Epithelial cell of proximal tubule (primary cell): ENCODE results near the gene TPPP2. TPM values are rescaled to one million over a fixed set of nuclear protein-coding genes. Genes with fewer than 3 reads are reported as not detected.

Source experiments
- DNase-seq: peaks from one replicate; pipeline ENCODE4 v3.0.0-alpha.2; 2011; ENCODE audit warnings: low read depth
- H3K4me3 ChIP-seq: 2 replicates; pipeline ENCODE4 v1.5.1; 2011; ENCODE audit warnings: low read depth, mild to moderate bottlenecking, low read length
- total RNA-seq: library from RNA; depleted of rRNA; stranded (reverse); fragments of >200 nt; gene quantifications from 2 replicates; pipeline ENCODE4 v1.2.3, GENCODE V29; 2015
- TF ChIP-seq, protein P1 (sequence below): conservative IDR thresholded peaks from 2 replicates; pipeline ENCODE4 v1.5.1; 2012; ENCODE audit warnings: low read depth, mild to moderate bottlenecking, low read length

The TPPP2 gene
- total RNA-seq, 1 donor from 2014 or later = not detected

DNA sequence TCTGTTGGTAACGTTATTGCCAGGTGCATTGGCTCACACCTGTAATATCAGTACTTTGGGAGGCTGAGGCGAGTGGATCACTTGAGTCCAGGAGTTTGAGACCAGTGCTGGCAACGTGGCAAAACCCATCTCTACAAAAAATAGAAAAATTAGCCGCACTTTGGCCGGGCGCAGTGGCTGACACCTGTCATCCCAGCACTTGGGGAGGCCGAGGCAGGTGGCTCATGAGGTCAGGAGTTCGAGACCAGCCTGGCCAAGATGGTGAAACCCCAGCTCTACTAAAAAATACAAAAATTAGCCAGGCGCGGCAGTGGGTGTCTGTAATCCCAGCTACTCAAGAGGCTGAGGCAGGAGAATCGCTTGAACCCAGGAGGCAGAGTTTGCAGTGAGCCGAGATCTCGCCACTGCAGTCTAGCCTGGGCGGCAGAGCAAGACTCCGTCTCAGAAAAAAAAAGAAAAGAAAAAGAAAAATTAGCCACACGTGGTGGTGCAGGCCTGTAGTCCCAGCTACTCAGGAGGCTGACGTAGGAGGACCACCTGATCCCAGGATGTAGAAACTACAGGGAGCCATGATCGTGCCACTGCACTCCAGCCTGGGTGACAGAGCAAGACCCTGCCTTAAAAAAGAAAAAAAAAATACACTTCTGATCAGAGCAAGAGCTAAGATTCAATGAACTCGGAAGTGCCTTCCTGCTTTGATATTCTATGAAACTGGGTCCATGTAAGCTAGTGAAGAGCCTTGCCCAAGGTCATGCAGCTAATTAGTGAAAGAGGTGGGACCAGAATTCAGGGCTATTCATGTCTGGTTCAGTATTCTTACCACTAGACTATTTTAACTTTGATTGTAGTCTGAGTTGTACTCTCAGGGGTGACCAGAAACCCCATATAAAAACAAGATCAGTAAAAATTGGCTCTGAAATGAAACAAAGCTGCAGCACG, 23.4 kb downstream of the TPPP2 start:
- TF ChIP-seq, protein P1, sequence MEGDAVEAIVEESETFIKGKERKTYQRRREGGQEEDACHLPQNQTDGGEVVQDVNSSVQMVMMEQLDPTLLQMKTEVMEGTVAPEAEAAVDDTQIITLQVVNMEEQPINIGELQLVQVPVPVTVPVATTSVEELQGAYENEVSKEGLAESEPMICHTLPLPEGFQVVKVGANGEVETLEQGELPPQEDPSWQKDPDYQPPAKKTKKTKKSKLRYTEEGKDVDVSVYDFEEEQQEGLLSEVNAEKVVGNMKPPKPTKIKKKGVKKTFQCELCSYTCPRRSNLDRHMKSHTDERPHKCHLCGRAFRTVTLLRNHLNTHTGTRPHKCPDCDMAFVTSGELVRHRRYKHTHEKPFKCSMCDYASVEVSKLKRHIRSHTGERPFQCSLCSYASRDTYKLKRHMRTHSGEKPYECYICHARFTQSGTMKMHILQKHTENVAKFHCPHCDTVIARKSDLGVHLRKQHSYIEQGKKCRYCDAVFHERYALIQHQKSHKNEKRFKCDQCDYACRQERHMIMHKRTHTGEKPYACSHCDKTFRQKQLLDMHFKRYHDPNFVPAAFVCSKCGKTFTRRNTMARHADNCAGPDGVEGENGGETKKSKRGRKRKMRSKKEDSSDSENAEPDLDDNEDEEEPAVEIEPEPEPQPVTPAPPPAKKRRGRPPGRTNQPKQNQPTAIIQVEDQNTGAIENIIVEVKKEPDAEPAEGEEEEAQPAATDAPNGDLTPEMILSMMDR = no peak
- DNase-seq = no peak

GRCh38 chr14:21054123-21054767, 24.2 kb downstream of the TPPP2 start:
- TF ChIP-seq, protein P1 = no peak
- no peak for DNase-seq
- H3K4me3 ChIP-seq = no peak overlapping the region

More for the DNA sequence above, 23.4 kb downstream of the TPPP2 start:
- no peak overlapping the region for H3K4me3 ChIP-seq

DNA sequence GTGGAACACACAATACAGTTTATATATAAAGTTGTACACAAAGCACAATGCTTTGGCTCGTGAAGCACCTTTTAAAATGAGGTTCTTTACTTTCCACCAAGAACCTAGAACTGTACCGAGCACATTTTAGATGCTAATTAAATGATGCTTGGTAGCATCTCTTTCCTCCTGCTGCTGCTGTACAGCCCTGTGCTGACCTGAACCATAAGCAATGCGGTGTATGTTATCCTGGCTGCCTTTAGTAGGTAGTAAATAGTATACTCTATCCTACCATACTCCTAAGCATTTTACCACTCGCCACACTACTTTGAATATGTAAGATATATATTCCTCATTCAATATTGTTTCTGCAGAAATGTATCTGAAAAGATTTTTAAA, 24.7 kb downstream of the TPPP2 start:
- DNase-seq = no peak
- H3K4me3 ChIP-seq = no peak overlapping the region
- TF ChIP-seq, protein P1 = no peak

- DNase-seq = no peak
Observed at GRCh38 chr14:21055432-21056117, 25.6 kb downstream of the TPPP2 start.

GRCh38 chr14:21056520-21057163, 26.6 kb downstream of the TPPP2 start:
- DNase-seq = no peak
- H3K4me3 ChIP-seq = no peak overlapping the region
- TF ChIP-seq, protein P1 = no peak

More at GRCh38 chr14:21055432-21056117, 25.6 kb downstream of the TPPP2 start:
- no peak overlapping the region for H3K4me3 ChIP-seq
- TF ChIP-seq, protein P1 = no peak

DNA sequence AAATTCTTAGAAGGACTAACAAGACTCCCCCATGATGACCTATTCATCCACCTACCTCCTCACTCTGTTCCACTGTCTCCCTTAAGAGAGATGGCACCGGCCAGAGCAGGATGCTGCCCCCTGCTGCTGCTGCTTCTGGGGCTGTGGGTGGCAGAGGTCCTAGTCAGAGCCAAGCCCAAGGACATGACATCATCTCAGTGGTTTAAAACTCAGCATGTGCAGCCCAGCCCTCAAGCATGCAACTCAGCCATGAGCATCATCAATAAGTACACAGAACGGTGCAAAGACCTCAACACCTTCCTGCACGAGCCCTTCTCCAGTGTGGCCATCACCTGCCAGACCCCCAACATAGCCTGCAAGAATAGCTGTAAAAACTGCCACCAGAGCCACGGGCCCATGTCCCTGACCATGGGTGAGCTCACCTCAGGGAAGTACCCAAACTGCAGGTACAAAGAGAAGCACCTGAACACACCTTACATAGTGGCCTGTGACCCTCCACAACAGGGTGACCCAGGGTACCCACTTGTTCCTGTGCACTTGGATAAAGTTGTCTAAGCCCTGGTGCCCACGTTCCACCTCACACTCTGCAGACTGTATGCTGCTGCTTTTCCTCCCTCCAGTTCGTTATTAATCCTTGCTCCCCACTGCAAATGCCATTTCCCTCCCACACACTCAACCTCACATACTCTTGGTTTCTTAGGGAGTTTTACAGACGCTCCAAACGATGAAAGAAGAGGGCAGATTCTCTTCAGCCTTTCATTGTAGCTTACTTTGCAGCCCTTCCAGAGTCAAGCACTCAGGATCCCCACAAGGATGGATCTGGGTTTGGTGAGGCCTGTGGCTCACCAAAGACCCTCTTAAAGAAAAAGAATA, 28.0 kb downstream of the TPPP2 start, which contains the start of gene RNASE8:
RNASE8 (plus strand) TSS at position 20 of the 873 bp plus-strand sequence; CDS start at position 91, 71 bp downstream.
- DNase-seq = no peak

More for the DNA sequence above, 28.0 kb downstream of the TPPP2 start, which contains the start of gene RNASE8:
- H3K4me3 ChIP-seq = no peak within 1 kb of the TSS
- TF ChIP-seq, protein P1 = no peak
